ENCODE data around the gene SCYGR8. TPM values are rescaled to one million over a fixed set of nuclear protein-coding genes. Genes with fewer than 3 reads are reported as not detected.

Gene SCYGR8
- total RNA-seq, 5 donors from 2014 or later (not counting 1 experiment from before 2014, with no cell fraction given): not detected

- Mint-ChIP-seq H3K9me3 (no peaks in the 10 kb centered on the region), H3K27ac (no peak overlapping the region), H3K4me1 (peaks cover 0 to 18% (median 14%) of the 10 kb centered on the region in 3 donors), H3K36me3 (no peaks in the 10 kb centered on the region), H3K27me3 (no peaks in the 10 kb centered on the region), H3K4me3 (no peak overlapping the region)
- Histone ChIP-seq H3K27me3 (replicated peaks in 1 of 2; ENCODE audit: control insufficient read depth in 2 of 2, extremely low read depth in 1 of 2, insufficient read depth in 2 of 2, low read length in 1 of 2) (peaks cover 0 to 3% of the 10 kb centered on the region in 2 experiments), H3K27ac (ENCODE audit: low read length) (no peak overlapping the region), H3K36me3 (ENCODE audit: control insufficient read depth in 2 of 2, extremely low read depth in 1 of 2, insufficient read depth in 1 of 2, low read length in 1 of 2) (no peaks in the 10 kb centered on the region), H3K9me3 (no peaks in the 10 kb centered on the region), H3K4me3 (ENCODE audit: control insufficient read depth in 1 of 2, extremely low read depth in 1 of 2, low read length in 1 of 2) (no peak overlapping the region), H3K4me1 (ENCODE audit: control insufficient read depth in 1 of 2, extremely low read depth in 1 of 2, insufficient read depth in 2 of 2, low read length in 2 of 2) (peaks cover 0 to 9% of the 10 kb centered on the region in 2 experiments)
- ChIA-PET POLR2A (no interaction called here), CTCF (no interaction called here)
- ATAC-seq (replicated peaks in 1 of 4) (no peak), DNase-seq (no peak)
- WGBS (ENCODE audit: insufficient coverage): 77% methylated on average over 8 of the region's 8 CpGs
Measured at GRCh38 chr2:227781841-227782240, 36.1 kb downstream of the SCYGR8 start.

GRCh38 chr2:227782804-227783203 is 37.1 kb downstream of the SCYGR8 start:
- Mint-ChIP-seq H3K36me3 (no peaks in the 10 kb centered on the region), H3K4me3 (peak overlapping the region; percentile 44 to 77 (median 76)), H3K27me3 (no peaks in the 10 kb centered on the region), H3K27ac (peak overlapping the region; percentile 88 to 90), H3K4me1 (peaks cover 0 to 18% (median 14%) of the 10 kb centered on the region in 3 donors), H3K9me3 (no peaks in the 10 kb centered on the region)
- H3K9me3 ChIP-seq: no peaks in the 10 kb centered on the region
- no peak overlapping the region for H3K4me3 ChIP-seq (ENCODE audit: control insufficient read depth in 1 of 2, extremely low read depth in 1 of 2, low read length in 1 of 2)
- ATAC-seq (replicated peaks in 1 of 4) (no peak), DNase-seq (no peak)
- H3K4me1 ChIP-seq (ENCODE audit: control insufficient read depth in 1 of 2, extremely low read depth in 1 of 2, insufficient read depth in 2 of 2, low read length in 2 of 2): peaks cover 0 to 9% of the 10 kb centered on the region in 2 experiments
- peaks cover 0 to 3% of the 10 kb centered on the region in 2 experiments for H3K27me3 ChIP-seq (replicated peaks in 1 of 2; ENCODE audit: control insufficient read depth in 2 of 2, extremely low read depth in 1 of 2, insufficient read depth in 2 of 2, low read length in 1 of 2)
- peak overlapping the region; percentile 82 for H3K27ac ChIP-seq (ENCODE audit: low read length)
- no CpG with 5 or more reads among the region's 5 CpGs for WGBS (ENCODE audit: insufficient coverage)
- no peaks in the 10 kb centered on the region for H3K36me3 ChIP-seq (ENCODE audit: control insufficient read depth in 2 of 2, extremely low read depth in 1 of 2, insufficient read depth in 1 of 2, low read length in 1 of 2)
- ChIA-PET POLR2A (no interaction called here), CTCF (interaction anchor here in 1 of 2 donors (0.8 to 1.6 kb wide), 4 partner anchors 8 to 78 kb away, joined by 3 to 5 read pairs (median 4); no protein-coding TSS in a partner anchor)

GRCh38 chr2:227783404-227784138 is 37.9 kb downstream of the SCYGR8 start:
- DNase-seq (peak in 1 of 35 experiments; percentile 57), ATAC-seq (replicated peaks in 1 of 4) (peak in 3 of 4 experiments; percentile 41 to 67 (median 59))
- Histone ChIP-seq H3K4me1 (ENCODE audit: control insufficient read depth in 1 of 2, extremely low read depth in 1 of 2, insufficient read depth in 2 of 2, low read length in 2 of 2) (peaks cover 0 to 9% of the 10 kb centered on the region in 2 experiments), H3K4me3 (ENCODE audit: control insufficient read depth in 1 of 2, extremely low read depth in 1 of 2, low read length in 1 of 2) (peak overlapping the region; percentile 32 to 35), H3K27ac (ENCODE audit: low read length) (peak overlapping the region; percentile 82), H3K36me3 (ENCODE audit: control insufficient read depth in 2 of 2, extremely low read depth in 1 of 2, insufficient read depth in 1 of 2, low read length in 1 of 2) (no peaks in the 10 kb centered on the region), H3K9me3 (no peaks in the 10 kb centered on the region), H3K27me3 (replicated peaks in 1 of 2; ENCODE audit: control insufficient read depth in 2 of 2, extremely low read depth in 1 of 2, insufficient read depth in 2 of 2, low read length in 1 of 2) (peaks cover 0 to 3% of the 10 kb centered on the region in 2 experiments)
- H3K27ac Mint-ChIP-seq: peak overlapping the region; percentile 88 to 90
- CTCF ChIA-PET: interaction anchor here in 1 of 2 donors (0.7 to 1.6 kb wide), 4 partner anchors 12 to 79 kb away, joined by 3 to 5 read pairs (median 4); no protein-coding TSS in a partner anchor
- no peaks in the 10 kb centered on the region for H3K9me3 Mint-ChIP-seq
- peak overlapping the region; percentile 44 to 77 (median 76) for H3K4me3 Mint-ChIP-seq
- POLR2A ChIA-PET: no interaction called here
- no peaks in the 10 kb centered on the region for H3K27me3 Mint-ChIP-seq
- H3K36me3 Mint-ChIP-seq: no peaks in the 10 kb centered on the region
- H3K4me1 Mint-ChIP-seq: peaks cover 0 to 18% (median 14%) of the 10 kb centered on the region in 3 donors
- 25% methylated on average over 2 of the region's 12 CpGs for WGBS (ENCODE audit: insufficient coverage)

- no peak for ATAC-seq (replicated peaks in 1 of 4)
- no peak for DNase-seq
- Mint-ChIP-seq H3K27me3 (peaks cover 0 to 1% of the 10 kb centered on the region in 2 donors), H3K4me3 (no peak overlapping the region), H3K36me3 (no peaks in the 10 kb centered on the region), H3K9me3 (no peaks in the 10 kb centered on the region), H3K27ac (no peak overlapping the region), H3K4me1 (peaks cover 0 to 18% (median 14%) of the 10 kb centered on the region in 3 donors)
- no peaks in the 10 kb centered on the region for H3K36me3 ChIP-seq (ENCODE audit: control insufficient read depth in 2 of 2, extremely low read depth in 1 of 2, insufficient read depth in 1 of 2, low read length in 1 of 2)
- peaks cover 0 to 9% of the 10 kb centered on the region in 2 experiments for H3K4me1 ChIP-seq (ENCODE audit: control insufficient read depth in 1 of 2, extremely low read depth in 1 of 2, insufficient read depth in 2 of 2, low read length in 2 of 2)
- H3K4me3 ChIP-seq (ENCODE audit: control insufficient read depth in 1 of 2, extremely low read depth in 1 of 2, low read length in 1 of 2): no peak overlapping the region
- H3K27ac ChIP-seq (ENCODE audit: low read length): no peak overlapping the region
- 60% methylated on average over 1 of the region's 1 CpG for WGBS (ENCODE audit: insufficient coverage)
- no peaks in the 10 kb centered on the region for H3K9me3 ChIP-seq
- peaks cover 0 to 3% of the 10 kb centered on the region in 2 experiments for H3K27me3 ChIP-seq (replicated peaks in 1 of 2; ENCODE audit: control insufficient read depth in 2 of 2, extremely low read depth in 1 of 2, insufficient read depth in 2 of 2, low read length in 1 of 2)
- POLR2A ChIA-PET: no interaction called here
- CTCF ChIA-PET: no interaction called here
Measured at GRCh38 chr2:227785293-227785692, 39.6 kb downstream of the SCYGR8 start.

GRCh38 chr2:227788561-227789018 is 42.9 kb downstream of the SCYGR8 start:
- WGBS (ENCODE audit: insufficient coverage): 80% methylated on average over 1 of the region's 4 CpGs
- CTCF ChIA-PET: no interaction called here

GRCh38 chr2:227789803-227790202 is 44.1 kb downstream of the SCYGR8 start:
- H3K27me3 Mint-ChIP-seq: peaks cover 0 to 7% of the 10 kb centered on the region in 2 donors
- ATAC-seq (replicated peaks in 1 of 4) (no peak), DNase-seq (no peak)
- Histone ChIP-seq H3K36me3 (ENCODE audit: control insufficient read depth in 2 of 2, extremely low read depth in 1 of 2, insufficient read depth in 1 of 2, low read length in 1 of 2) (no peaks in the 10 kb centered on the region), H3K4me1 (ENCODE audit: control insufficient read depth in 1 of 2, extremely low read depth in 1 of 2, insufficient read depth in 2 of 2, low read length in 2 of 2) (no peaks in the 10 kb centered on the region), H3K9me3 (no peaks in the 10 kb centered on the region), H3K27ac (ENCODE audit: low read length) (no peak overlapping the region), H3K4me3 (ENCODE audit: control insufficient read depth in 1 of 2, extremely low read depth in 1 of 2, low read length in 1 of 2) (no peak overlapping the region), H3K27me3 (replicated peaks in 1 of 2; ENCODE audit: control insufficient read depth in 2 of 2, extremely low read depth in 1 of 2, insufficient read depth in 2 of 2, low read length in 1 of 2) (peaks cover 0 to 4% of the 10 kb centered on the region in 2 experiments)
- H3K27ac Mint-ChIP-seq: no peak overlapping the region
- no peaks in the 10 kb centered on the region for H3K4me1 Mint-ChIP-seq
- no peak overlapping the region for H3K4me3 Mint-ChIP-seq
- POLR2A ChIA-PET: no interaction called here
- H3K36me3 Mint-ChIP-seq: no peaks in the 10 kb centered on the region
- WGBS (ENCODE audit: insufficient coverage): 80% methylated on average over 1 of the region's 4 CpGs
- H3K9me3 Mint-ChIP-seq: no peaks in the 10 kb centered on the region
- CTCF ChIA-PET: no interaction called here

More at GRCh38 chr2:227788561-227789018, 42.9 kb downstream of the SCYGR8 start:
- H3K9me3 ChIP-seq: no peaks in the 10 kb centered on the region
- H3K4me1 ChIP-seq (ENCODE audit: control insufficient read depth in 1 of 2, extremely low read depth in 1 of 2, insufficient read depth in 2 of 2, low read length in 2 of 2): peaks cover 0 to 2% of the 10 kb centered on the region in 2 experiments
- Mint-ChIP-seq H3K36me3 (no peaks in the 10 kb centered on the region), H3K4me1 (peaks cover 0 to 6% (median 1%) of the 10 kb centered on the region in 3 donors), H3K27ac (no peak overlapping the region), H3K4me3 (no peak overlapping the region), H3K27me3 (peaks cover 0 to 7% of the 10 kb centered on the region in 2 donors), H3K9me3 (no peaks in the 10 kb centered on the region)
- H3K36me3 ChIP-seq (ENCODE audit: control insufficient read depth in 2 of 2, extremely low read depth in 1 of 2, insufficient read depth in 1 of 2, low read length in 1 of 2): no peaks in the 10 kb centered on the region
- H3K27ac ChIP-seq (ENCODE audit: low read length): no peak overlapping the region
- no peak overlapping the region for H3K4me3 ChIP-seq (ENCODE audit: control insufficient read depth in 1 of 2, extremely low read depth in 1 of 2, low read length in 1 of 2)
- no peak for ATAC-seq (replicated peaks in 1 of 4)
- DNase-seq: no peak
- no peaks in the 10 kb centered on the region for H3K27me3 ChIP-seq (replicated peaks in 1 of 2; ENCODE audit: control insufficient read depth in 2 of 2, extremely low read depth in 1 of 2, insufficient read depth in 2 of 2, low read length in 1 of 2)
- POLR2A ChIA-PET: no interaction called here
